ENCODE data around the gene NBAS.

NBAS gene

GRCh38 chr2:15173501-15173900 is 387.6 kb downstream of the NBAS start:
- Mint-ChIP-seq H3K4me1 (ENCODE audit: low read depth) (no peaks in the 10 kb centered on the region), H3K9me3 (no peaks in the 10 kb centered on the region), H3K27ac (no peak overlapping the region), H3K36me3 (ENCODE audit: low read depth) (peaks cover 37% of the 10 kb centered on the region), H3K27me3 (no peaks in the 10 kb centered on the region), H3K4me3 (no peak overlapping the region)
- intact Hi-C loops (cut with micrococcal nuclease) = no loop called here

- H3K4me3 Mint-ChIP-seq = no peak overlapping the region
- H3K4me1 Mint-ChIP-seq (ENCODE audit: low read depth) = no peaks in the 10 kb centered on the region
- no peaks in the 10 kb centered on the region for H3K27me3 Mint-ChIP-seq
- H3K36me3 Mint-ChIP-seq (ENCODE audit: low read depth) = peaks cover 32% of the 10 kb centered on the region
- intact Hi-C loops (cut with micrococcal nuclease) = no loop called here
- H3K9me3 Mint-ChIP-seq = no peaks in the 10 kb centered on the region
- H3K27ac Mint-ChIP-seq = no peak overlapping the region
These were observed 388.3 kb downstream of the NBAS start for GRCh38 chr2:15172825-15173224.

GRCh38 chr2:15170070-15170775 is 390.9 kb downstream of the NBAS start:
- H3K27me3 Mint-ChIP-seq = no peaks in the 10 kb centered on the region
- H3K27ac Mint-ChIP-seq = no peak overlapping the region
- peaks cover 28% of the 10 kb centered on the region for H3K36me3 Mint-ChIP-seq (ENCODE audit: low read depth)
- no peaks in the 10 kb centered on the region for H3K4me1 Mint-ChIP-seq (ENCODE audit: low read depth)
- no peak overlapping the region for H3K4me3 Mint-ChIP-seq
- intact Hi-C loops (cut with micrococcal nuclease) = no loop called here
- H3K9me3 Mint-ChIP-seq = no peaks in the 10 kb centered on the region

GRCh38 chr2:15169326-15170069 is 391.6 kb downstream of the NBAS start:
- Mint-ChIP-seq H3K9me3 (no peaks in the 10 kb centered on the region), H3K36me3 (ENCODE audit: low read depth) (peaks cover 24% of the 10 kb centered on the region), H3K4me1 (ENCODE audit: low read depth) (no peaks in the 10 kb centered on the region), H3K4me3 (no peak overlapping the region), H3K27ac (no peak overlapping the region), H3K27me3 (no peaks in the 10 kb centered on the region)
- intact Hi-C loops (cut with micrococcal nuclease) = no loop called here

GRCh38 chr2:15168116-15168515 is 393.0 kb downstream of the NBAS start:
- intact Hi-C loops (cut with micrococcal nuclease) = no loop called here
- Mint-ChIP-seq H3K36me3 (ENCODE audit: low read depth) (peaks cover 24% of the 10 kb centered on the region), H3K9me3 (no peaks in the 10 kb centered on the region), H3K27ac (no peak overlapping the region), H3K4me3 (no peak overlapping the region), H3K27me3 (no peaks in the 10 kb centered on the region), H3K4me1 (ENCODE audit: low read depth) (no peaks in the 10 kb centered on the region)

- Mint-ChIP-seq H3K27ac (no peak overlapping the region), H3K9me3 (no peaks in the 10 kb centered on the region), H3K4me1 (ENCODE audit: low read depth) (no peaks in the 10 kb centered on the region), H3K27me3 (no peaks in the 10 kb centered on the region), H3K4me3 (no peak overlapping the region), H3K36me3 (ENCODE audit: low read depth) (peaks cover 24% of the 10 kb centered on the region)
- intact Hi-C loops (cut with micrococcal nuclease) = no loop called here
These were observed 394.3 kb downstream of the NBAS start for GRCh38 chr2:15166878-15167277.

- intact Hi-C loops (cut with micrococcal nuclease) = no loop called here
- no peaks in the 10 kb centered on the region for H3K4me1 Mint-ChIP-seq (ENCODE audit: low read depth)
- H3K27me3 Mint-ChIP-seq = no peaks in the 10 kb centered on the region
- no peak overlapping the region for H3K27ac Mint-ChIP-seq
- H3K36me3 Mint-ChIP-seq (ENCODE audit: low read depth) = peaks cover 20% of the 10 kb centered on the region
- H3K9me3 Mint-ChIP-seq = no peaks in the 10 kb centered on the region
- no peak overlapping the region for H3K4me3 Mint-ChIP-seq
These were observed 397.8 kb downstream of the NBAS start for GRCh38 chr2:15163326-15163725.

GRCh38 chr2:15162620-15163019 is 398.5 kb downstream of the NBAS start:
- intact Hi-C loops (cut with micrococcal nuclease) = no loop called here
- Mint-ChIP-seq H3K4me1 (ENCODE audit: low read depth) (no peaks in the 10 kb centered on the region), H3K9me3 (no peaks in the 10 kb centered on the region), H3K27ac (no peak overlapping the region), H3K36me3 (ENCODE audit: low read depth) (peaks cover 20% of the 10 kb centered on the region), H3K4me3 (no peak overlapping the region), H3K27me3 (no peaks in the 10 kb centered on the region)

GRCh38 chr2:15160201-15160991 is 400.7 kb downstream of the NBAS start:
- intact Hi-C loops (cut with micrococcal nuclease) = no loop called here
- Mint-ChIP-seq H3K4me1 (ENCODE audit: low read depth) (no peaks in the 10 kb centered on the region), H3K9me3 (no peaks in the 10 kb centered on the region), H3K4me3 (no peak overlapping the region), H3K27ac (no peak overlapping the region), H3K27me3 (no peaks in the 10 kb centered on the region), H3K36me3 (ENCODE audit: low read depth) (no peaks in the 10 kb centered on the region)

- H3K36me3 Mint-ChIP-seq (ENCODE audit: low read depth) = no peaks in the 10 kb centered on the region
- no peak overlapping the region for H3K4me3 Mint-ChIP-seq
- no peak overlapping the region for H3K27ac Mint-ChIP-seq
- no peaks in the 10 kb centered on the region for H3K9me3 Mint-ChIP-seq
- no peaks in the 10 kb centered on the region for H3K27me3 Mint-ChIP-seq
- intact Hi-C loops (cut with micrococcal nuclease) = no loop called here
- no peaks in the 10 kb centered on the region for H3K4me1 Mint-ChIP-seq (ENCODE audit: low read depth)
These were observed 401.4 kb downstream of the NBAS start for GRCh38 chr2:15159751-15160177.

- intact Hi-C loops (cut with micrococcal nuclease) = no loop called here
These were observed 401.9 kb downstream of the NBAS start for GRCh38 chr2:15159206-15159605.

GRCh38 chr2:15158532-15158931 is 402.6 kb downstream of the NBAS start:
- H3K36me3 Mint-ChIP-seq (ENCODE audit: low read depth) = no peaks in the 10 kb centered on the region
- no peak overlapping the region for H3K27ac Mint-ChIP-seq
- H3K27me3 Mint-ChIP-seq = no peaks in the 10 kb centered on the region
- H3K4me3 Mint-ChIP-seq = no peak overlapping the region
- intact Hi-C loops (cut with micrococcal nuclease) = no loop called here
- no peaks in the 10 kb centered on the region for H3K9me3 Mint-ChIP-seq
- H3K4me1 Mint-ChIP-seq (ENCODE audit: low read depth) = no peaks in the 10 kb centered on the region

More at GRCh38 chr2:15159206-15159605, 401.9 kb downstream of the NBAS start:
- Mint-ChIP-seq H3K27me3 (no peaks in the 10 kb centered on the region), H3K9me3 (no peaks in the 10 kb centered on the region), H3K4me3 (no peak overlapping the region), H3K4me1 (ENCODE audit: low read depth) (no peaks in the 10 kb centered on the region), H3K27ac (no peak overlapping the region), H3K36me3 (ENCODE audit: low read depth) (no peaks in the 10 kb centered on the region)

- intact Hi-C loops (cut with micrococcal nuclease) = no loop called here
- H3K27ac Mint-ChIP-seq = no peak overlapping the region
- no peaks in the 10 kb centered on the region for H3K27me3 Mint-ChIP-seq
- H3K9me3 Mint-ChIP-seq = no peaks in the 10 kb centered on the region
- H3K36me3 Mint-ChIP-seq (ENCODE audit: low read depth) = no peaks in the 10 kb centered on the region
- no peak overlapping the region for H3K4me3 Mint-ChIP-seq
- H3K4me1 Mint-ChIP-seq (ENCODE audit: low read depth) = no peaks in the 10 kb centered on the region
These were observed 403.0 kb downstream of the NBAS start for GRCh38 chr2:15158100-15158499.

GRCh38 chr2:15155959-15156574 is 405.1 kb downstream of the NBAS start:
- Mint-ChIP-seq H3K27ac (no peak overlapping the region), H3K36me3 (ENCODE audit: low read depth) (no peaks in the 10 kb centered on the region), H3K9me3 (no peaks in the 10 kb centered on the region), H3K4me1 (ENCODE audit: low read depth) (no peaks in the 10 kb centered on the region), H3K27me3 (no peaks in the 10 kb centered on the region), H3K4me3 (no peak overlapping the region)
- intact Hi-C loops (cut with micrococcal nuclease) = no loop called here

Measured in dendritic cell treated with granulocyte-macrophage colony-stimulating factor and Interleukin-4, amounts not matched to agents 40 ng/mL and 50 ng/mL, for 4 days (primary cell).